GM12878 (cell line): ENCODE results near the gene LPAR6. TPM values are rescaled to one million over a fixed set of nuclear protein-coding genes. Genes with fewer than 3 reads are reported as not detected.

Experiments
- ATAC-seq: fragments of 200-7000 bp; cut with Tn5 transposase; 3 replicates; pipeline ENCODE4 v1.9.1; 2020; ENCODE audit warnings: mild to moderate bottlenecking, moderate library complexity
- BruUV-seq: library from RNA; stranded (reverse); fragments of 400-500 nt; replicated peaks from 2 replicates; lab custom pipeline; 2021; lab: Mats Ljungman, UMichigan
- CTCF ChIA-PET: fragments of 300-600 bp; sonication (Branson Sonifier 250); formaldehyde crosslinking; extraction: SDS; loops from one replicate; lab custom pipeline; 2021; ENCODE audit warnings: inconsistent platforms; lab: Yijun Ruan, JAX
- POLR2A ChIA-PET: fragments of 350-600 bp; formaldehyde crosslinking; extraction: SDS; loops from one replicate; lab custom pipeline; 2021; ENCODE audit warnings: inconsistent platforms; lab: Charles Lee
- RAD21 ChIA-PET: fragments of 300-600 bp; sonication (Branson Sonifier 250); formaldehyde crosslinking; loops from one replicate; lab custom pipeline; 2023; ENCODE audit warnings: antibody characterized with exemption; ENCODE audit not compliant: unreplicated experiment; lab: Charles Lee
- SMC1A ChIA-PET: fragments of 300-600 bp; sonication (Branson Sonifier 250); formaldehyde crosslinking; loops from one replicate; lab custom pipeline; 2023; ENCODE audit not compliant: unreplicated experiment, uncharacterized antibody; lab: Charles Lee
- DNase-seq: peaks from one replicate; pipeline ENCODE4 v3.0.0-alpha.2; 2011; ENCODE audit warnings: low read depth, low spot score
- FAIRE-seq: peaks from 3 replicates; lab custom pipeline; 2011; peaks lifted over from hg19 to GRCh38; lab: Jason Lieb, UNC
- H2AFZ ChIP-seq: 2 replicates; pipeline ENCODE4 v1.6.0; 2011; ENCODE audit warnings: low read depth, low read length, control low read depth; ENCODE audit not compliant: control insufficient read depth
- H3K27ac ChIP-seq: 2 replicates; pipeline ENCODE4 v1.5.1; 2011; ENCODE audit warnings: control low read depth; ENCODE audit not compliant: control insufficient read depth, insufficient read depth
- H3K27me3 ChIP-seq, 2 experiments: replicated peaks in 1 of 2; 2 replicates each; pipeline versions ENCODE4 v1.6.0 to v1.6.1; 2011; ENCODE audit warnings: low read length in 1 of 2; ENCODE audit not compliant: control insufficient read depth in 2 of 2, insufficient read depth in 2 of 2
- H3K36me3 ChIP-seq, 2 experiments: 2 replicates each; pipeline ENCODE4 v1.5.1; 2011; ENCODE audit warnings: low read length in 1 of 2; ENCODE audit not compliant: control insufficient read depth in 2 of 2, insufficient read depth in 2 of 2
- H3K4me1 ChIP-seq: 2 replicates; pipeline ENCODE4 v1.6.1; 2011; ENCODE audit warnings: mild to moderate bottlenecking, low read length, moderate library complexity, mixed read lengths; ENCODE audit not compliant: control insufficient read depth, insufficient read depth
- H3K4me2 ChIP-seq: 2 replicates; pipeline ENCODE4 v1.6.0; 2011; ENCODE audit warnings: control low read depth; ENCODE audit not compliant: control insufficient read depth, insufficient read depth
- H3K4me3 ChIP-seq: fragments of 200-600 bp; sonication (generic); 2 replicates; pipeline ENCODE4 v1.5.1; 2016
- H3K79me2 ChIP-seq: 2 replicates; pipeline ENCODE4 v1.6.0; 2011; ENCODE audit warnings: low read length; ENCODE audit not compliant: control insufficient read depth, insufficient read depth
- H3K9ac ChIP-seq: 2 replicates; pipeline ENCODE4 v1.8.0; 2011; ENCODE audit warnings: low read length, control low read depth, mixed read lengths; ENCODE audit not compliant: control insufficient read depth, insufficient read depth
- H3K9me3 ChIP-seq: replicated peaks from 3 replicates; pipeline ENCODE4 v1.5.1; 2011; ENCODE audit warnings: mild to moderate bottlenecking, low read length; ENCODE audit not compliant: control insufficient read depth, insufficient read depth
- H4K20me1 ChIP-seq: 2 replicates; pipeline ENCODE4 v1.6.0; 2011; ENCODE audit not compliant: control insufficient read depth, insufficient read depth
- BMI1 ChIP-seq: fragments of 450-650 bp; IDR thresholded peaks from 2 replicates; pipeline ENCODE4 v1.6.1; 2016; ENCODE audit warnings: mild to moderate bottlenecking, moderate library complexity, borderline replicate concordance
- ESRRA ChIP-seq: IDR thresholded peaks from 2 replicates; pipeline ENCODE4 v1.6.1; 2012; ENCODE audit warnings: mild to moderate bottlenecking, low read length, improper control_type of control experiment
- NFYA ChIP-seq: IDR thresholded peaks from 2 replicates; pipeline ENCODE4 v1.6.1; 2011; ENCODE audit warnings: low read depth, mild to moderate bottlenecking, low read length, improper control_type of control experiment, borderline replicate concordance
- POU2F2 ChIP-seq: IDR thresholded peaks from 3 replicates; pipeline ENCODE4 v1.6.1; 2011; ENCODE audit warnings: low read depth, mild to moderate bottlenecking, low read length, borderline replicate concordance
- RB1 ChIP-seq: fragments of 450-650 bp; formaldehyde crosslinking; IDR thresholded peaks from 2 replicates; pipeline ENCODE4 v1.6.1; 2017; ENCODE audit warnings: mild to moderate bottlenecking, borderline replicate concordance
- SP1 ChIP-seq: IDR thresholded peaks from one replicate; pipeline ENCODE4 v1.6.1; 2011; ENCODE audit warnings: low read depth, low read length
- STAT1 ChIP-seq: fragments of 450-650 bp; conservative IDR thresholded peaks from 2 replicates; pipeline ENCODE4 v1.6.1; 2014; ENCODE audit warnings: antibody characterized with exemption, mild to moderate bottlenecking
- ZZZ3 ChIP-seq: IDR thresholded peaks from 2 replicates; pipeline ENCODE4 v1.6.1; 2011; ENCODE audit warnings: low read depth; ENCODE audit not compliant: control insufficient read depth, insufficient read length
- WGBS: methylation state at CpG from one replicate; pipeline ENCODE4 v1.1.6; 2016; ENCODE audit warnings: low lambda C conversion rate; ENCODE audit not compliant: insufficient replicate concordance, insufficient coverage; ENCODE audit errors: missing lambda C conversion rate; 5-methylcytosine and 5-hydroxymethylcytosine counted together
- in situ Hi-C: fragments of 300-500 bp; cut with MboI; formaldehyde crosslinking; loops from 9 replicates; pipeline ENCODE4 v1.14.3; 2018; ENCODE audit warnings: mixed read lengths
- intact Hi-C: fragments of 100-400 bp; cut with micrococcal nuclease; formaldehyde crosslinking; loops from one replicate; pipeline ENCODE4 v1.14.2; 2022; ENCODE audit not compliant: unreplicated experiment
- polyA plus RNA-seq, 11 experiments: library from polyadenylated mRNA; depleted of rRNA in 4 of 11; unstranded in 6 of 11; stranded (reverse) in 5 of 11; fragments of >200 nt; fragmentation: Nextera tagmentation in 4 of 11; fragmentation: Illumina TruSeq in 1 of 11; extraction: Ambion mirVana in 4 of 11; extraction: Trizol in 1 of 11; gene quantifications; 1 replicate in 1 of 11; 2 replicates in 10 of 11; pipeline versions ENCODE4 v1.2.1 to v1.2.3, GENCODE V29; 2011 to 2016; ENCODE audit warnings: inconsistent platforms in 2 of 11, missing spikeins in 2 of 11, low read depth in 1 of 11
- total RNA-seq, 4 experiments: library from RNA; depleted of rRNA in 3 of 4; stranded (reverse); fragments of >200 nt in 3 of 4; fragmentation: Illumina TruSeq in 1 of 4; extraction: Trizol in 1 of 4; gene quantifications; 2 replicates each; pipeline versions ENCODE4 v1.2.1 to v1.2.3, GENCODE V29; 2013 to 2021
- TF ChIP-seq, protein P1 (sequence below): fragments of 450-650 bp; IDR thresholded peaks from 2 replicates; pipeline ENCODE4 v1.6.1; 2016; ENCODE audit warnings: mild to moderate bottlenecking
- TF ChIP-seq, protein P2 (sequence below): IDR thresholded peaks from 2 replicates; pipeline ENCODE4 v1.6.1; 2012; ENCODE audit warnings: low read depth, low read length, improper control_type of control experiment
- TF ChIP-seq, protein P3 (sequence below): fragments of 450-650 bp; IDR thresholded peaks from 2 replicates; pipeline ENCODE4 v1.6.1; 2017; ENCODE audit warnings: mild to moderate bottlenecking, moderate library complexity
- TF ChIP-seq, protein P4 (sequence below): fragments of 450-650 bp; formaldehyde crosslinking; IDR thresholded peaks from 2 replicates; pipeline ENCODE4 v1.4.0; 2022; ENCODE audit warnings: mild to moderate bottlenecking, moderate library complexity

The LPAR6 gene
- total and polyA plus RNA-seq, 10 of the 15 experiments (the other 5 are each of a cell fraction or from before 2014, with no cell fraction given) = 1.4 to 4.2 (median 2.8) TPM

DNA sequence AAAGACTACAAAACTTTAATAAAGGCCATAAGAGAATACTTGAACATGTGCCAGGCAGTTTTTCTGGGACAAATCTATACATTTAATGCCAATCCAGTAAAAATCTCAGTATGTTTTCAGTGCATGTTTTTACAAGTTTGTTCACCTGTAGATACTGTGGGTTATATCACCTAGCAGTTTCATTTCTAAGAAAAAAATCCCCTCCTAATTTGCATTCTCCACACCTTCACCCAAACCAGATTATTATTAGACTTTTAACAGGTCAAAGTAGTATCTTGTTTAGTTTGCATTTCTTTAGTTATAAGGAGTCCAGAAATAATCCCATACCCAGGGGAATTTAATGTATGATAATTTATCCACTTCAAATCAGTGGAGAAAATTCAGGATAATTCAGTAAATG lies 17.0 kb upstream of the LPAR6 start (continued):
- TF ChIP-seq, protein P1, sequence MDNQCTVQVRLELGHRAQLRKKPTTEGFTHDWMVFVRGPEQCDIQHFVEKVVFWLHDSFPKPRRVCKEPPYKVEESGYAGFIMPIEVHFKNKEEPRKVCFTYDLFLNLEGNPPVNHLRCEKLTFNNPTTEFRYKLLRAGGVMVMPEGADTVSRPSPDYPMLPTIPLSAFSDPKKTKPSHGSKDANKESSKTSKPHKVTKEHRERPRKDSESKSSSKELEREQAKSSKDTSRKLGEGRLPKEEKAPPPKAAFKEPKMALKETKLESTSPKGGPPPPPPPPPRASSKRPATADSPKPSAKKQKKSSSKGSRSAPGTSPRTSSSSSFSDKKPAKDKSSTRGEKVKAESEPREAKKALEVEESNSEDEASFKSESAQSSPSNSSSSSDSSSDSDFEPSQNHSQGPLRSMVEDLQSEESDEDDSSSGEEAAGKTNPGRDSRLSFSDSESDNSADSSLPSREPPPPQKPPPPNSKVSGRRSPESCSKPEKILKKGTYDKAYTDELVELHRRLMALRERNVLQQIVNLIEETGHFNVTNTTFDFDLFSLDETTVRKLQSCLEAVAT = no peak
- TF ChIP-seq ZZZ3 (no peak), STAT1 (no peak), RB1 (no peak), ESRRA (no peak)

DNA sequence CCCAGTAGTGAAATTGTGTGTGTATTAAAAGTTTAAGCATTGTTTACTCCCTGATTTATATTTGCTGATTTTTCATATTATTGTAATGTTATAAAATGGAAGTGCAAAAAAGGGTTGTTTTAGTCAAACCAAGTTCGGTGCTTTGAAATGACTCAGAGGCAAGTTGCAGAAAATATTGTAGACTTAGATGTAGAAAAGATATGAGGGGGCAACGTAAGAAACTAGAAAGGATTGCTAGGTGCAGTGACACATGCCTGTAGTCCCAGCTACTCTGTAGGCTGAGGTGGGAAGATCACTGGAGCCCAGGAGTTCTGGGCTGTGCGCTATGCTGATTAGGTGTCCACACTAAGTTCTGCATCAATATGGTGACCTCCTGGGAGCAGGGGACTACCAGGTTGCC lies 16.1 kb upstream of the LPAR6 start:
- BruUV-seq = no TSS peak
- H3K4me3 ChIP-seq = no peak overlapping the region
- POLR2A ChIA-PET = interaction anchor here (0.8 kb wide), 1 partner anchor 15 kb away, joined by 3 read pairs; no protein-coding TSS in a partner anchor
- H3K79me2 ChIP-seq = no peaks in the 10 kb centered on the region
- SMC1A ChIA-PET = interaction anchor here (0.9 to 1.2 kb wide), 4 partner anchors 9 to 149 kb away, joined by 3 to 4 read pairs (median 3); partner anchors contain the start of gene LPAR6
- DNase-seq = no peak
- CTCF ChIA-PET = interaction anchor here (0.6 to 1.6 kb wide), 4 partner anchors 11 to 501 kb away, joined by 3 to 5 read pairs (median 3); partner anchors contain the start of genes LPAR6 and MED4
- peaks cover 1% of the 10 kb centered on the region; the same call in 2 of the 3 replicates for H3K9me3 ChIP-seq
- H3K4me2 ChIP-seq = 0 out of 2 replicates have a peak overlapping the region, but pooled peaks have one; percentile 17
- FAIRE-seq = no peak
- no peak overlapping the region for H3K9ac ChIP-seq
- in situ Hi-C loops = no loop called here
- no peak overlapping the region for H3K27ac ChIP-seq
- H3K27me3 ChIP-seq = no peaks in the 10 kb centered on the region
- RAD21 ChIA-PET = no interaction called here
- H3K36me3 ChIP-seq = no peaks in the 10 kb centered on the region
- intact Hi-C loops = no loop called here
- no peaks in the 10 kb centered on the region for H4K20me1 ChIP-seq
- WGBS = 98% methylated on average over 3 of the region's 3 CpGs
- H2AFZ ChIP-seq = no peak overlapping the region
- peak; percentile 49 for ATAC-seq
- H3K4me1 ChIP-seq = peaks cover 14% of the 10 kb centered on the region
- TF ChIP-seq, protein P2, sequence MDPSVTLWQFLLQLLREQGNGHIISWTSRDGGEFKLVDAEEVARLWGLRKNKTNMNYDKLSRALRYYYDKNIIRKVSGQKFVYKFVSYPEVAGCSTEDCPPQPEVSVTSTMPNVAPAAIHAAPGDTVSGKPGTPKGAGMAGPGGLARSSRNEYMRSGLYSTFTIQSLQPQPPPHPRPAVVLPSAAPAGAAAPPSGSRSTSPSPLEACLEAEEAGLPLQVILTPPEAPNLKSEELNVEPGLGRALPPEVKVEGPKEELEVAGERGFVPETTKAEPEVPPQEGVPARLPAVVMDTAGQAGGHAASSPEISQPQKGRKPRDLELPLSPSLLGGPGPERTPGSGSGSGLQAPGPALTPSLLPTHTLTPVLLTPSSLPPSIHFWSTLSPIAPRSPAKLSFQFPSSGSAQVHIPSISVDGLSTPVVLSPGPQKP = no peak
- TF ChIP-seq, protein P3, sequence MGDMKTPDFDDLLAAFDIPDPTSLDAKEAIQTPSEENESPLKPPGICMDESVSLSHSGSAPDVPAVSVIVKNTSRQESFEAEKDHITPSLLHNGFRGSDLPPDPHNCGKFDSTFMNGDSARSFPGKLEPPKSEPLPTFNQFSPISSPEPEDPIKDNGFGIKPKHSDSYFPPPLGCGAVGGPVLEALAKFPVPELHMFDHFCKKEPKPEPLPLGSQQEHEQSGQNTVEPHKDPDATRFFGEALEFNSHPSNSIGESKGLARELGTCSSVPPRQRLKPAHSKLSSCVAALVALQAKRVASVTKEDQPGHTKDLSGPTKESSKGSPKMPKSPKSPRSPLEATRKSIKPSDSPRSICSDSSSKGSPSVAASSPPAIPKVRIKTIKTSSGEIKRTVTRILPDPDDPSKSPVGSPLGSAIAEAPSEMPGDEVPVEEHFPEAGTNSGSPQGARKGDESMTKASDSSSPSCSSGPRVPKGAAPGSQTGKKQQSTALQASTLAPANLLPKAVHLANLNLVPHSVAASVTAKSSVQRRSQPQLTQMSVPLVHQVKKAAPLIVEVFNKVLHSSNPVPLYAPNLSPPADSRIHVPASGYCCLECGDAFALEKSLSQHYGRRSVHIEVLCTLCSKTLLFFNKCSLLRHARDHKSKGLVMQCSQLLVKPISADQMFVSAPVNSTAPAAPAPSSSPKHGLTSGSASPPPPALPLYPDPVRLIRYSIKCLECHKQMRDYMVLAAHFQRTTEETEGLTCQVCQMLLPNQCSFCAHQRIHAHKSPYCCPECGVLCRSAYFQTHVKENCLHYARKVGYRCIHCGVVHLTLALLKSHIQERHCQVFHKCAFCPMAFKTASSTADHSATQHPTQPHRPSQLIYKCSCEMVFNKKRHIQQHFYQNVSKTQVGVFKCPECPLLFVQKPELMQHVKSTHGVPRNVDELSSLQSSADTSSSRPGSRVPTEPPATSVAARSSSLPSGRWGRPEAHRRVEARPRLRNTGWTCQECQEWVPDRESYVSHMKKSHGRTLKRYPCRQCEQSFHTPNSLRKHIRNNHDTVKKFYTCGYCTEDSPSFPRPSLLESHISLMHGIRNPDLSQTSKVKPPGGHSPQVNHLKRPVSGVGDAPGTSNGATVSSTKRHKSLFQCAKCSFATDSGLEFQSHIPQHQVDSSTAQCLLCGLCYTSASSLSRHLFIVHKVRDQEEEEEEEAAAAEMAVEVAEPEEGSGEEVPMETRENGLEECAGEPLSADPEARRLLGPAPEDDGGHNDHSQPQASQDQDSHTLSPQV = no peak
- TF ChIP-seq BMI1 (no peak), NFYA (no peak), POU2F2 (no peak), SP1 (no peak)
- TF ChIP-seq, protein P4, sequence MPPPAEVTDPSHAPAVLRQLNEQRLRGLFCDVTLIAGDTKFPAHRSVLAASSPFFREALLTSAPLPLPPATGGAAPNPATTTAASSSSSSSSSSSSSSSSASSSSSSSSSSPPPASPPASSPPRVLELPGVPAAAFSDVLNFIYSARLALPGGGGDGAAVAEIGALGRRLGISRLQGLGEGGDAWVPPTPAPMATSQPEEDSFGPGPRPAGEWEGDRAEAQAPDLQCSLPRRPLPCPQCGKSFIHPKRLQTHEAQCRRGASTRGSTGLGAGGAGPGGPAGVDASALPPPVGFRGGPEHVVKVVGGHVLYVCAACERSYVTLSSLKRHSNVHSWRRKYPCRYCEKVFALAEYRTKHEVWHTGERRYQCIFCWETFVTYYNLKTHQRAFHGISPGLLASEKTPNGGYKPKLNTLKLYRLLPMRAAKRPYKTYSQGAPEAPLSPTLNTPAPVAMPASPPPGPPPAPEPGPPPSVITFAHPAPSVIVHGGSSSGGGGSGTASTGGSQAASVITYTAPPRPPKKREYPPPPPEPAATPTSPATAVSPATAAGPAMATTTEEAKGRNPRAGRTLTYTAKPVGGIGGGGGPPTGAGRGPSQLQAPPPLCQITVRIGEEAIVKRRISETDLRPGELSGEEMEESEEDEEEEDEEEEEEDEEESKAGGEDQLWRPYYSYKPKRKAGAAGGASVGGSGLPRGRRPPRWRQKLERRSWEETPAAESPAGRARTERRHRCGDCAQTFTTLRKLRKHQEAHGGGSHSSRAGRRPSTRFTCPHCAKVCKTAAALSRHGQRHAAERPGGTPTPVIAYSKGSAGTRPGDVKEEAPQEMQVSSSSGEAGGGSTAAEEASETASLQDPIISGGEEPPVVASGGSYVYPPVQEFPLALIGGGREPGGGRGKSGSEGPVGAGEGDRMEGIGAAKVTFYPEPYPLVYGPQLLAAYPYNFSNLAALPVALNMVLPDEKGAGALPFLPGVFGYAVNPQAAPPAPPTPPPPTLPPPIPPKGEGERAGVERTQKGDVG (CRISPR knock-in tag) = no peak
